ENCODE data around the gene ACKR1.

GRCh38 chr1:159214149-159214760 lies 9.6 kb downstream of the ACKR1 start:
- TF ChIP-seq CTCF (CRISPR knock-in tag; IDR thresholded peaks at IDR 0.05) (peak; percentile 71), SIN3A (IDR thresholded peaks at IDR 0.05; ENCODE audit: borderline replicate concordance, low read depth, low read length) (no peak), SIX4 (CRISPR knock-in tag; IDR thresholded peaks at IDR 0.05) (no peak), ZNF747 (CRISPR knock-in tag; IDR thresholded peaks at IDR 0.05; ENCODE audit: borderline replicate concordance) (no peak), MZF1 (CRISPR knock-in tag; IDR thresholded peaks at IDR 0.05; ENCODE audit: borderline replicate concordance) (no peak), MYC (CRISPR knock-in tag; IDR thresholded peaks at IDR 0.05; ENCODE audit: borderline replicate concordance) (no peak), TFE3 (CRISPR knock-in tag; IDR thresholded peaks at IDR 0.05) (no peak), GATAD2A (CRISPR knock-in tag; IDR thresholded peaks at IDR 0.05) (no peak), EZH2 (conservative IDR thresholded peaks at IDR 0.05; ENCODE audit: low read depth, low read length) (no peak)
- TF ChIP-seq, protein P1, sequence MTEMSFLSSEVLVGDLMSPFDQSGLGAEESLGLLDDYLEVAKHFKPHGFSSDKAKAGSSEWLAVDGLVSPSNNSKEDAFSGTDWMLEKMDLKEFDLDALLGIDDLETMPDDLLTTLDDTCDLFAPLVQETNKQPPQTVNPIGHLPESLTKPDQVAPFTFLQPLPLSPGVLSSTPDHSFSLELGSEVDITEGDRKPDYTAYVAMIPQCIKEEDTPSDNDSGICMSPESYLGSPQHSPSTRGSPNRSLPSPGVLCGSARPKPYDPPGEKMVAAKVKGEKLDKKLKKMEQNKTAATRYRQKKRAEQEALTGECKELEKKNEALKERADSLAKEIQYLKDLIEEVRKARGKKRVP (CRISPR knock-in tag; IDR thresholded peaks at IDR 0.05) = no peak
- TF ChIP-seq, protein P2, sequence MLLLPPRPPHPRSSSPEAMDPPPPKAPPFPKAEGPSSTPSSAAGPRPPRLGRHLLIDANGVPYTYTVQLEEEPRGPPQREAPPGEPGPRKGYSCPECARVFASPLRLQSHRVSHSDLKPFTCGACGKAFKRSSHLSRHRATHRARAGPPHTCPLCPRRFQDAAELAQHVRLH (CRISPR knock-in tag; IDR thresholded peaks at IDR 0.05; ENCODE audit: borderline replicate concordance, low read depth) = no peak
- TF ChIP-seq, protein P3, sequence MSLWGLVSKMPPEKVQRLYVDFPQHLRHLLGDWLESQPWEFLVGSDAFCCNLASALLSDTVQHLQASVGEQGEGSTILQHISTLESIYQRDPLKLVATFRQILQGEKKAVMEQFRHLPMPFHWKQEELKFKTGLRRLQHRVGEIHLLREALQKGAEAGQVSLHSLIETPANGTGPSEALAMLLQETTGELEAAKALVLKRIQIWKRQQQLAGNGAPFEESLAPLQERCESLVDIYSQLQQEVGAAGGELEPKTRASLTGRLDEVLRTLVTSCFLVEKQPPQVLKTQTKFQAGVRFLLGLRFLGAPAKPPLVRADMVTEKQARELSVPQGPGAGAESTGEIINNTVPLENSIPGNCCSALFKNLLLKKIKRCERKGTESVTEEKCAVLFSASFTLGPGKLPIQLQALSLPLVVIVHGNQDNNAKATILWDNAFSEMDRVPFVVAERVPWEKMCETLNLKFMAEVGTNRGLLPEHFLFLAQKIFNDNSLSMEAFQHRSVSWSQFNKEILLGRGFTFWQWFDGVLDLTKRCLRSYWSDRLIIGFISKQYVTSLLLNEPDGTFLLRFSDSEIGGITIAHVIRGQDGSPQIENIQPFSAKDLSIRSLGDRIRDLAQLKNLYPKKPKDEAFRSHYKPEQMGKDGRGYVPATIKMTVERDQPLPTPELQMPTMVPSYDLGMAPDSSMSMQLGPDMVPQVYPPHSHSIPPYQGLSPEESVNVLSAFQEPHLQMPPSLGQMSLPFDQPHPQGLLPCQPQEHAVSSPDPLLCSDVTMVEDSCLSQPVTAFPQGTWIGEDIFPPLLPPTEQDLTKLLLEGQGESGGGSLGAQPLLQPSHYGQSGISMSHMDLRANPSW (CRISPR knock-in tag; IDR thresholded peaks at IDR 0.05; ENCODE audit: borderline replicate concordance) = no peak
- TF ChIP-seq, protein P4, sequence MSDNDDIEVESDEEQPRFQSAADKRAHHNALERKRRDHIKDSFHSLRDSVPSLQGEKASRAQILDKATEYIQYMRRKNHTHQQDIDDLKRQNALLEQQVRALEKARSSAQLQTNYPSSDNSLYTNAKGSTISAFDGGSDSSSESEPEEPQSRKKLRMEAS (IDR thresholded peaks at IDR 0.05) = no peak

Data from HepG2 (cell line).